GM21515 (cell line): Measurements from ENCODE around the gene IL6.
"Not testable (repeated sequence)": the region's sequence is repeated elsewhere in the genome, so short reads cannot be mapped to it uniquely, and the experiment has no call there.

Experiments used
- ATAC-seq: cut with Tn5 transposase; IDR thresholded peaks from one replicate; pipeline ENCODE4 v1.9.1; 2021; ENCODE audit not compliant: unreplicated experiment

The IL6 gene

DNA sequence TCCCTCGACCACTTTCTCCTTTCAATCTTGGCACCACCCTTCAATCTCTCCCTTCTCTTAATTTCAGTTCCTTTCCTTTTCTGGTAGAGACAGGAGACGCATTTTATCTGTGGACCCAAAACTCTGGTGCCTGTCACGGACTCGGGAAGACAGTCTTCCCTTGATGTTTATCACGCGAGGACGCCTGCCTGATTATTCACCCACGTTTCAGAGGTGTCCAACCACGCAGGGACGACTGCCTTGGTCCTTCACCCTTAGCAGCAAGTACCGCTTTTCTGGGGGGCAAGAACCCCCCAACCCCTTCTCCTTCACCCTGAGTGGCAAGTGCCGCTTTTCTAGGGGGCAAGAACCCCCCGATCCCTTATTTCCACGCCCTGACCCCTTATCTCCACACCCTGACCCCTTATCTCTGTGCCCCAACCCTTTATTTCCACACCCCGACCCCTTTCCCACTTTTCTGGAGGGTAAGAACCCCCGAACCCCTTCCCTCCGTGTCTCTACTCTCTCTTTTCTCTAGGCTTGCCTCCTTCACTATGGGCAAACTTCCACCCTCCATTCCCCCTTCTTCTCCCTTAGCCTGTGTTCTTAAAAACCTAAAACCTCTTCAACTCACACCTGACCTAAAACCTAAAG, 22.9 kb upstream of the IL6 start:
- not testable (repeated sequence) for ATAC-seq

DNA sequence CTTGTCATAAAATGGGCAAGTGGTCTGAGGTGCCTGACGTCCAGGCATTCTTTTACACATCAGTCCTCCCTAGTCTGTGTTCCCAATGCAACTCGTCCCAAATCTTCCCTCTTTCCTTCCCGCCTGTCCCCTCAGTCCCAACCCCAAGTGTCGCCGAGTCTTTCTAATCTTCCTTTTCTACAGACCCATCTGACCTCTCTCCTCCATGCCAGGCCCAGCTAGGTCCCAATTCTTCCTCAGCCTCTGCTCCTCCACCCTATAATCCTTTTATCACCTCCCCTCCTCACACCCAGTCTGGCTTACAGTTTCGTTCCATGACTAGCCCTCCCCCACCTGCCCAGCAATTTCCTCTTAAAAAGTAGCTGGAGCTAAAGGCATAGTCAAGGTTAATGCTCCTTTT, 22.3 kb upstream of the IL6 start:
- not testable (repeated sequence) for ATAC-seq

DNA sequence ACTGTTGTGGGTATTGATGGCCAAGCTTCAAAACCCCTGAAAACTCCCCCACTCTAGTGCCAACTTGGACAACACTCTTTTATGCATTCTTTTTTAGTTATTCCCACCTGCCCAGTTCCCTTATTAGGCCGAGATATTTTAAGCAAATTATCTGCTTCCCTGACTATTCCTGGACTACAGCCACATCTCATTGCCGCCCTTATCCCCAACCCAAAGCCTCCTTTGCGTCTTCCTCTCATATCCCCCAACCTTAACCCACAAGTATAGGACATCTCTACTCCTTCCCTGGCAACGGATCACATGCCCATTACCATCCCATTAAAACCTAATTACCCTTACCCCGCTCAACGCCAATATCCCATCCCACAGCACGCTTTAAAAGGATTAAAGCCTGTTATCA, 21.1 kb upstream of the IL6 start:
- ATAC-seq, result not testable (repeated sequence)

DNA sequence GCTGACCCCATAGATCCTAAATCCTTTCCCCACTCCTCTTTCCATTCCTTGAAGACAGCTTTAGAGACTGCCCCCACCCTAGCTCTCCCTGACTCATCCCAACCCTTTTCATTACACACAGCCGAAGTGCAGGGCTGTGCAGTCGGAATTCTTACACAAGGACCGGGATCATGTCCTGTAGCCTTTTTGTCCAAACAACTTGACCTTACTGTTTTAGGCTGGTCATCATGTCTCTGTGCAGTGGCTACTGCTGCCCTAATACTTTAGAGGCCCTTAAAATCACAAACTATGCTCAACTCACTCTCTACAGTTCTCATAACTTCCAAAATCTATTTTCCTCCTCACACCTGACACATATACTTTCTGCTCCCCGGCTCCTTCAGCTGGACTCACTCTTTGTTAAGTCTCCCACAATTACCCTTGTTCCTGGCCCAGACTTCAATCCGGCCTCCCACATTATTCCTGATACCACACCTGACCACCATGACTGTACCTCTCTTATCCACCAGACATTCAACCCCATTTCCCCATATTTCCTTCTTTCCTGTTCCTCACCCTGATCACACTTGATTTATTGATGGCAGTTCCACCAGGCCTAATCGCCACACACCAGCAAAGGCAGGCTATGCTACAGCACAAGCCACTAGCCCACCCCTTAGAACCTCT, 19.8 kb upstream of the IL6 start:
- not testable (repeated sequence) for ATAC-seq

DNA sequence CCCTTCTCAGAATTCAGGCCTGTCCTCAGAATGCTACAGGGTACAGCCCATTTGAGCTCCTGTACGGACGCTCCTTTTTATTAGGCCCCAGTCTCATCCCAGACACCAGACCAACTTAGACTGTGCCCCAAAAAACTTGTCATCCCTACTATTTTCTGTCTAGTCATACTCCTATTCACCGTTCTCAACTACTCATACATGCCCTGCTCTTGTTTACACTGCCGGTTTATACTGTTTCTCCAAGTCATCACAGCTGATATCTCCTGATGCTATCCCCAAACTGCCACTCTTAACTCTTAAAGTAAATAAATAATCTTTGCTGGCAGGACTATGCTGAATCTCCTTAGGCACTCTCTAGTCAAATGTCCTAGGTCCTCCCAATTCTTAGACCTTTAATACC, 18.8 kb upstream of the IL6 start:
- ATAC-seq, result not testable (repeated sequence)

DNA sequence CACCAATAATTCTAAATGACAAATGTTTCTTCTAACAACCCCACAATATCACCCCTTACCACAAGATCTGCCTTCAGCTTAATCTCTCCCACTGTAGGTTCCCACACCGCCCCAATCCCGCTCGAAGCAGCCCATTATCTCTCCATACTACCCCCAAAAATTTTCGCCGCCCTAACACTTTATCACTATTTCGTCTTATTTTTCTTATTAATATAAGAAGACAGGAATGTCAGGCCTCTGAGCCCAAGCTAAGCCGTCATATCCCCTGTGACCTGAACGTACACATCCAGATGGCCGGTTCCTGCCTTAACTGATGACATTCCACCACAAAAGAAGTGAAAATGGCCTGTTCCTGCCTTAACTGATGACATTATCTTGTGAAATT, 18.3 kb upstream of the IL6 start:
- not testable (repeated sequence) for ATAC-seq

DNA sequence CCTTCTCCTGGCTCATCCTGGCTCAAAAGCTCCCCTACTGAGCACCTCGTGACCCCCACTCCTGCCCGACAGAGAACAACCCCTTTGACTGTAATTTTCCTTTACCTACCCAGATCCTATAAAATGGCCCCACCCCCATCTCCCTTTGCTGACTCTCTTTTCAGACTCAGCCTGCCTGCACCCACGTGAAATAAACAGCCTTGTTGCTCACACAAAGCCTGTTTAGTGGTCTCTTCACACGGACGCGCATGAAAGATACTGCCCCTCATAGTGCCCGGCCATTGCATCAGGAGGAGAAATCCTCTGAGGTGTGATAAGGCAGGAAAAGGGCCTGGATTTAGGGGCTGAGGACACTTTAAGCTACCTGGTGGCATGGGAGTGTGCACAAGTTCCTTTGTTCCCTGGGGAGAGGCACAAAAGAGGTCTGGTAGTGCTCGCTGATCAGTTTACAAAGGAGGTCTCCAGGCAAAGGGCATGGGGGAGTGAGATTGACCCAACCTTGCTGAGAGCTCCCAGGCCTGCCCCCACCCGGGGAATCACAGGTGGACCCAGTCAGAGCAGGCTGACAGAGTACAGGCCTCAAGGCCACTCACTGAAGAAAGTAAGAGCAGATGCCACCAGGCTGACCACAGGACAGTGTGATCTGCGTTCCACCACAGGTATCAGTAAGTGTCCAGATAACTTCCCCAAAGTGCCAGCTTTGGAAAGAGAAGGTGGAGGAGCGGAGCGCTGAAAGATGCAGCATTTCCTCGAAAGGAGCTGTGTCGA, 17.8 kb upstream of the IL6 start:
- not testable (repeated sequence) for ATAC-seq

DNA sequence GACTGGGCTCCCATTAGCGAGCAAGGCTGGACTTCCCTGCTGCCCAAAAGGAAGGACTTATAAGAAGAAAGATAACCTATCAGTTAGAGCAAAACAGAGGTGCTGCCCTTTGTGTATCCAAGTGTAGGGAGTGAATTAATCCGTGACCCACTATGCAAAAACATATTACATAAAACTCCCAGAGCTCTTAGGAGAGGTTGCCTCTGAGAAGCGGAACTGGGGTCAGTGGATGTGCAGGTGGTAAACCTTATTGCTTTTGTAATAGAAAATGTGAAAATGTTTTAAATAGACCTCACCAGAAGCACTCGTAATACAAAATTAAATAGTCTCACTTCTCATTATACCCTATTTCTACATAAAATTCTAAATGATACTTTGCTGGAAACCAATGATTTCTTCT, 17.1 kb upstream of the IL6 start:
- no peak for ATAC-seq

DNA sequence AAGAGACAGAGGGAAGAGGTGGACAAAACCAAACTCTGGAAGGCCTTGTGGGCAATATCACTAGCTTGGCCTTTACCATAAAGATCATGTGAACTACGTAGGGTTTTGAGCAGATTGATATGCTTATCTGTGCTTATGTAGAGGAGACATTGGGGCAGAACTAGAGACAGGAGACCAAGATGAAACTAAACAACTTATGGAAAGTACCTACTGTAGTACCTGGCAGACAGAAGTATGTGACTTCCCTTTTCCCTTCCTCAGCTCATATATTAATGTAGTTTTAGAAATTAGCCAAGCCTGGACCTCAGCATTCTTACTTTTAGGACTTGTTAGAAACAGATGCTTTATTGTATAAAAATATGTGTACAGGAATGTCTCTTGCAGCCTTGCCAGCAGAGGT, 14.0 kb upstream of the IL6 start:
- ATAC-seq, result no peak

DNA sequence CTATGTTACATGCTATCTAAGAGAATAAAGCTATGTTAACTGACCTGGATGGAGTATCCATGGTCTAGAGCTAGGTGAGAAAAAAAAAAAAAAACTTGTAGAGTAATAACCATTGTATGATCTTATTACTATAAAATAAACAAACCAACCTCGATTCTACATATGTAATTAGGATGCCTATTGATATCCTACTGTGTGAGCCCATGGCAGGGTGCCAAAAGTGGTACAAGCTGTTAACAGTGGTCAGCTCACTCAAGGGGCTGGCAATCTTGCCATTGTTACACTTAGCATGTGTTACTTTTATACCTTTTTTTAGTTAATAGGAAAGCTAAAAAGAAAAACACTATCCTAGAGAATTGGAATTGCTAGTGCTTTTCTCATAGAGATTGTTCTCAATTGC, 13.5 kb upstream of the IL6 start:
- no peak for ATAC-seq

DNA sequence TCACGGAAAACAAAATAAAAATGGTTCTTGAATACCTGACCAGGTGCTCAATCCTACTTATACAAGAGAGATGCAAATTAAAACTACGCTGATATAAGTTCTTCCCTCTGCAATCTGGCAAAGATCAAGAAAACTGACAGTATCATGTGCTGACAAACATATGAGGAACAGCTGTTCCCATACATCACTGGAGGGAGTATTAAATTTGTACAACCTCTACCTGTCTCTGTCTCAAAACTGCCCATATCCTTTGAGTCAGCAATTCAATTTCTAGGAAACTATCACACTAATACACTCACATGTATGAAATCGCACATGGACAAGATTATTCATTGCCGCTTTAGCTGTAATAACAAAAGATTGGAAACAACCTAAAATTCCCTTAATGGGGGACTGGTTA, 11.0 kb upstream of the IL6 start:
- no peak for ATAC-seq

DNA sequence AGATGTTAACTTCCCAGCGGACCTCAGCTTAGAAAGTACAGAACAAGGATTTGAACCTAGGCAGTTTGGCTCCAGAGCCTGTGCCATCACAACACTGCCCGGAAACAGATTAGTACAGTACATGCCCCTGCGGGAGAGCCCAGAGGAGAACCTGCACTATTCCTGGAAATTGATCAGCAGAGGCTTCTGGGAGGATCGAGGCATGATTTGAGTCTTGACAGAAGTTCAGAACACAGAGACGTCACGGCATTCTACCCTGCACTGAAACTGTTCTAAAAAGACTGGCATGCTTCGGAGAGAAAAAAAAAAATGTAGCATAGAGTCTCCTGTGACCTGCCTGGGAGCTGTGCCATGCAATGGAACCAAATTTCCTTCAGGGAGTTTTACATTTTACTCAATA, 9.2 kb upstream of the IL6 start:
- no peak for ATAC-seq

DNA sequence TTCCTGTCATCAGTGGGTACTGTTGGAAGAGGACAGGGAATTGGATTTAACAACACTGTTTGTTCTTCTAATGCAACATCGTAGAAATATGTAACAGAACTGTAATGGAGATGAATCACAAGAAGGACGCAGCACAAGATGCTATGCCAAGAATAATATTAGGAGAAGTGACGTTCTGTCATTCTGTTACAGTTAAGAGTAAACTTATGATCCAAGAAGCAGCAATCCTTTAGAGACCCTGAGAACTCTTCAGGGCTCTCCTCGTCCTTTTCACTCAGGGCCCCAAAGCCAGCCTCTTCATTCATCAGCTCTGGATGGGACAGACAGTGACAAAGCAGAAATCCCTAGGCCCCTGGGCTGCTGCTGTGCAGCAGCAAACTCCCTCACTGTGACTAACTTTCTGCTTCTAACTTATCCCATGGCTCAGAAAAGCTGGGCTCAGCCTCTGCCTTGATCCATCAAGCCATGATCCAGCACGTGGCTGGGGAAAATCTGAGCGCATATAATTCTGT, 8.7 kb upstream of the IL6 start:
- ATAC-seq, result no peak

DNA sequence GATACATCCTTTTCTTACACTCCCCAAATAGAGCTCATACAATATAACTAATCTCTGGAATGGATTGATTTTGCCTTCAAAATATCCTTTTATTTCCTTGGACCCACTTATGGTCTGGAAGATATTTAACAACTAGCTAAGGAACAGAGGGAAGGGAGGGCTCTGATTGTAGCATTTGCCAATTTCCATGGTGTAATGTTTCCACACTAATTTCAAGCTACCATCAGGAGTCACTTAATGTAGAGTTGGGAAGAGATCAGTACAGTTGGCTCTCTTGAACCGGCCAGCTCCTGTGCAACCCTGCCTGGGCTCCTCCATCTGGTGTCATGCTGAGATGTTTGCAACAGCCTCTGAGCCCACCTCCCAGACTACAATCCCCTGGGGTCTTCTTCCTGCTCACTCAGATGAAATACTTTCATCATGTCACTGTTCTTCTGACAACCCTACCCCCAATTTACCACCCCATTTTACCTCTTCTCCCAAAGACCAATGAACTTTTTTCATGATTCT, 8.0 kb upstream of the IL6 start:
- no peak for ATAC-seq

DNA sequence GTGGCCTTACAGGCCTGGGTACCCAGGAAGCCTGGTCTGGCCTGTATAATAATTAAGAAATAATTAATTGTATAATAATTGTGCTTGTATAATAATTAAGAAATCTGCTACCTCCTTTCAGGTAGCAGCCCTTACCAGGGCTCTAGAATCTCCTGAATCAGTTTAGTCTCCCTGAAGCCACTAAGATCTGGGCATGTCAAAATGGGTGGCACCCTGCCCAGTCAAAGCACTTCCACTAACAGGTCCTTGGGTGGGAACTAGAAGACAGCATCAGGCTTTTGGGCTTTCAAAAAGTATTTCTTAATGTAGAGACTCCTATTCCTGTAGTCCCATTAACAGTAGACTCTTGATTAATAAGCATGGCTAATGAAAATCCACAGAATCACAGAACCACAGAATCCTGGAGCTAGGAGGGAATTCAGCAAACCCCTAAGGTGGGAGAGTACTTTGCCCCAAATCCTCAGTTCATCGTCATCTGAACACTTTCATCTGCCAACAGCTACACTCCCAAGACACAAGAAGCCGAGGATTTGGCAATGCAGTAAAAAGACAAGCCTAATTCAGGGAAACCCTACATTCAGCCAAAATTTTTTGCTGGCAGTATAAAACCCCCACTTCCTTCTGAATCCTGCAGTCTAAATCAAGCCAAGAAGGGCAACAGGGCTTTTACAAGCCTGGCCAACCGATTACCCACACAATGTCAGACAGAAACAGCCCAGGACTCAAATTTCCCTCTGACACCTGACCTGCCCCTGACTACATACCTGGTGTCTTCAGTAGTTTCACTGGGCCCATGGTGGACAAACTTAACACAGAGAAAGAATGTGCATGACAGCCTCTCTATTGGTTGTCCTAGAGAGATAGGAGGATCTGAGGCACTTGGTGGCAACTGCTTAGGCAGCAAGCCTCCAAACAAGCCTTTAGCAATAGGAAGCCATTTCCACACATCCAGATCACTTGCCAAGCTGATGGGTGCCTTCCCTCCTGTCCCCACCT, 5.9 kb upstream of the IL6 start:
- no peak for ATAC-seq

DNA sequence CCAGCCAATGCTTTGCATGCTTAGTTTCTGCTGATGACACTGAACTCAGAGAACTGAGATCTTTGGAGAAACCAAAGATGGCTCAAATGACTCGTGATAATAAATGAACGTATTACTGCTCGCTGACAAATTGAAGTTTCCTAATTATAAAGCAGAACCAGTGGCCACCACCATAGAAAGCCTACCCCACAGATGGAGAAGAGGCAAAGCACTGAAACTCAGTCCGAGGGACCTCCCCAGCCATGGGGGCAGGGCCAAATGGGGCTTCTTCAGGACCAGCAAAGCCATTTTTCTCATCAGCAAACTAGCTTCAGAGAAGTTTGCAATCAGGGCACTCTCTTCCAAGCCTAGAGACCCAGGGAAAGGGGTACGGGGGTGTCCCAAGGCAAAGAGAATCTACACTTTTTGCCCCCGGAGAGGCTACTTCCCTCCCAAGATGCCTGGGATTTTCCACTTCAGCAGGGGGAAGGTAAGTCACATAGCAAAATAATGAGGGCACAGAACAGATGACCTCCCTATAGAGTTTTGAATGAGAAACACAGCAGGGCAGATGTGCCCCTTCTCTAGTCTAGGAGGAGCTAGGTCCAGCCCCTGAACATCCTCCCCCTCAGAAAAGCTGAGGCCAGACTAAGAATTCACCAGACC, 4.3 kb upstream of the IL6 start:
- ATAC-seq, result no peak

DNA sequence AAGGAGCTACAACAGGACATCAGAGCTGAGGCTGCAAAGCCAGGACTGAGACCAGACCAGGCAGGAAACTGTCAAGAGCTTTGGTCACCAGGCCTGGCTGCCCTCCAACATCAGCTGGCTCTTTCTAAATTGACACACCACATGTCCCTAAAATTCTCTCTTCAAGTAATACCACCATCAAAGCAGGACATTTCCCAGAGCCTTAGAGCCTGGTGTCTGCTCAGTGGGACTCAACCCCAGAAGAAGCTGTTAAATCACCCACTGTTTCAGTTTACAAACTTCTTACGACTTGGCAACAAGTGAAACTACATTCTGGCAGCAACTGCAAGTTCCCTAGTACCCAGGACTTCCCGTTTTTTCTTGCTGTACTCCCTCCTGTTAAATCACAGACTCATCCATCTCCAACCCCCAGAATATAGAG, 3.8 kb upstream of the IL6 start:
- ATAC-seq, result no peak

DNA sequence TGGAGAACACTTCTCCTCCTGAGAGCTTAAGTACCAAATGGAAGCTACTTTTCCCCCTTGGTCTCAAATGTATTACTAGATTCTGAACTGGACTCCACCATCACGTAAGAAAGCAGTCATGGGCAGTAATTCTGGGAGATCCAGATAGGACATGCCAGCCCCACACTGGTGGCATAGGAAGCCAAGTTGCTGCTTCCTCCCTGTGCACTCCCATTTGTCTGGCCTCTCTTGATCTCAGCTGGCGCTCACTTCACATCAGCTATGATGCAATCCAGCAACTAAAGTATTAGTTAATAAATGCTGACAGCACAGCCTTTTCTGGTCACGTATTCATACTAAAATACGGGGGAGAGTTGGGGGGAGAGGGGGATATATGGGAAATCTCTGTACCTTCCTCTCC, 3.4 kb upstream of the IL6 start:
- ATAC-seq, result no peak

DNA sequence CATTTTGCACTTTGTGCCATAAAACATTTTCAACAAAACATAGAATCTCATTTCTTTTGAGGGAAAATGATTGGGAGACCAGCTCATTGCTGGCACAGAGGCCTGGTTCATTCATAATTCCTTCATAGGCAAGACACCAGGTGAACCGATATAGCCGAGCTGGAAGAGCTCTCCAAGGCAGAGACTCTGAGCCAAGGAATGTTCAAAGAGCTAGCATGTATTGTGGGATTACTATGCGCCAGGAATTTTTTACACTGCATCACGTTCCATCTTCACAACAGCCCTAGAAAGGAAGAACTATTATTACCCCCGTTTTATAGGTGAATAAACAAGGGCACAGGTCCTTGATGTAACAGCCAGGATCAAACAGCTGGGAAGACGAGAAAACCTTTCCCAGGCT, 2.1 kb upstream of the IL6 start:
- ATAC-seq, result no peak

DNA sequence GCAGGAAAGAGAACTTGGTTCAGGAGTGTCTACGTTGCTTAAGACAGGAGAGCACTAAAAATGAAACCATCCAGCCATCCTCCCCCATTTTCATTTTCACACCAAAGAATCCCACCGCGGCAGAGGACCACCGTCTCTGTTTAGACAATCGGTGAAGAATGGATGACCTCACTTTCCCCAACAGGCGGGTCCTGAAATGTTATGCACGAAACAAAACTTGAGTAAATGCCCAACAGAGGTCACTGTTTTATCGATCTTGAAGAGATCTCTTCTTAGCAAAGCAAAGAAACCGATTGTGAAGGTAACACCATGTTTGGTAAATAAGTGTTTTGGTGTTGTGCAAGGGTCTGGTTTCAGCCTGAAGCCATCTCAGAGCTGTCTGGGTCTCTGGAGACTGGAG, 1.4 kb upstream of the IL6 start:
- no peak for ATAC-seq
